Mesenchymal stem cell (in vitro differentiated cells and primary cell): Measurements from ENCODE around the gene GRID2.

Experiments used
- DNase-seq: peaks from one replicate; pipeline ENCODE4 v3.0.0-alpha.2; 2013
- H2AFZ ChIP-seq: one replicate; pipeline ENCODE4 v1.6.1; 2013; ENCODE audit warnings: low read depth, mild to moderate bottlenecking, control low read depth, inconsistent platforms, low read length, moderate library complexity
- H2AK5ac ChIP-seq: 2 replicates; pipeline ENCODE4 v1.6.1; 2013; ENCODE audit warnings: low read length, moderate library complexity, mild to moderate bottlenecking, inconsistent platforms; ENCODE audit not compliant: severe bottlenecking
- H2BK120ac ChIP-seq: one replicate; pipeline ENCODE4 v1.6.1; 2013; ENCODE audit warnings: low read depth, mild to moderate bottlenecking, inconsistent platforms, low read length, moderate library complexity
- H2BK12ac ChIP-seq, 2 experiments: one replicate each; pipeline ENCODE4 v1.6.1; 2013; ENCODE audit warnings: inconsistent platforms in 2 of 2, low read length in 2 of 2, mild to moderate bottlenecking in 2 of 2, moderate library complexity in 2 of 2, control low read depth in 1 of 2
- H2BK15ac ChIP-seq: one replicate; pipeline ENCODE4 v1.6.1; 2013; ENCODE audit warnings: mild to moderate bottlenecking, low read depth, inconsistent platforms; ENCODE audit not compliant: poor library complexity, severe bottlenecking
- H2BK5ac ChIP-seq: 2 replicates; pipeline ENCODE4 v1.6.1; 2013; ENCODE audit warnings: low read depth, mild to moderate bottlenecking, low read length, control low read depth, inconsistent platforms; ENCODE audit not compliant: poor library complexity, severe bottlenecking
- H3K14ac ChIP-seq, 2 experiments: one replicate each; pipeline ENCODE4 v1.6.1; 2013; ENCODE audit warnings: inconsistent platforms in 2 of 2, low read length in 2 of 2, control low read depth in 1 of 2, mild to moderate bottlenecking in 1 of 2, moderate library complexity in 1 of 2
- H3K18ac ChIP-seq, 2 experiments: one replicate each; pipeline ENCODE4 v1.6.1; 2013; ENCODE audit warnings: inconsistent platforms in 2 of 2, low read length in 2 of 2, control low read depth in 1 of 2, low read depth in 1 of 2, mild to moderate bottlenecking in 1 of 2
- H3K23ac ChIP-seq, 2 experiments: one replicate each; pipeline ENCODE4 v1.6.1; 2013; ENCODE audit warnings: inconsistent platforms in 2 of 2, low read length in 2 of 2, mild to moderate bottlenecking in 2 of 2, moderate library complexity in 2 of 2, control low read depth in 1 of 2
- H3K27ac ChIP-seq: 2 replicates; pipeline ENCODE4 v1.5.1; 2013; ENCODE audit warnings: mild to moderate bottlenecking, moderate library complexity, low read length, control low read depth, inconsistent platforms; ENCODE audit not compliant: poor library complexity, severe bottlenecking
- H3K27me3 ChIP-seq, 2 experiments: 2 replicates each; pipeline versions ENCODE4 v1.6.1 to v1.7.0; 2013; ENCODE audit warnings: low read length in 2 of 2, mild to moderate bottlenecking in 2 of 2, moderate library complexity in 2 of 2, control low read depth in 1 of 2, inconsistent platforms in 1 of 2; ENCODE audit not compliant: control insufficient read depth in 1 of 2, insufficient read depth in 1 of 2
- H3K36me3 ChIP-seq, 2 experiments: 2 replicates each; pipeline versions ENCODE4 v1.6.1 to v1.7.0; 2013; ENCODE audit warnings: low read length in 2 of 2, control low read depth in 1 of 2, inconsistent platforms in 1 of 2, low read depth in 1 of 2, mild to moderate bottlenecking in 1 of 2; ENCODE audit not compliant: insufficient read depth in 2 of 2, control insufficient read depth in 1 of 2
- H3K4ac ChIP-seq, 2 experiments: one replicate each; pipeline ENCODE4 v1.6.1; 2013; ENCODE audit warnings: inconsistent platforms in 2 of 2, low read length in 2 of 2, mild to moderate bottlenecking in 2 of 2, moderate library complexity in 2 of 2, control low read depth in 1 of 2, low read depth in 1 of 2
- H3K4me1 ChIP-seq: 2 replicates; pipeline ENCODE4 v1.6.1; 2013; ENCODE audit warnings: low read depth, low read length, control low read depth; ENCODE audit not compliant: control insufficient read depth, insufficient read depth
- H3K4me2 ChIP-seq: 2 replicates; pipeline ENCODE4 v1.6.1; 2013; ENCODE audit warnings: low read length, mild to moderate bottlenecking, inconsistent platforms; ENCODE audit not compliant: poor library complexity, severe bottlenecking
- H3K4me3 ChIP-seq, 2 experiments: 2 replicates each; pipeline versions ENCODE4 v1.5.1 to v1.7.0; 2013; ENCODE audit warnings: low read length in 2 of 2, mild to moderate bottlenecking in 2 of 2, control low read depth in 1 of 2, low read depth in 1 of 2; ENCODE audit not compliant: insufficient read depth in 1 of 2
- H3K79me1 ChIP-seq: replicated peaks from 2 replicates; pipeline ENCODE4 v1.6.1; 2013; ENCODE audit warnings: mild to moderate bottlenecking, control low read depth, low read length, inconsistent platforms; ENCODE audit not compliant: poor library complexity, severe bottlenecking
- H3K9ac ChIP-seq: 2 replicates; pipeline ENCODE4 v1.7.0; 2013; ENCODE audit warnings: mild to moderate bottlenecking, low read length, moderate library complexity
- H3K9me3 ChIP-seq: 2 replicates; pipeline ENCODE4 v1.7.0; 2013; ENCODE audit warnings: mild to moderate bottlenecking, low read length; ENCODE audit not compliant: control insufficient read depth
- H4K8ac ChIP-seq: one replicate; pipeline ENCODE4 v1.6.1; 2013; ENCODE audit warnings: inconsistent platforms, mild to moderate bottlenecking, low read length, moderate library complexity
- H4K91ac ChIP-seq: one replicate; pipeline ENCODE4 v1.6.1; 2013; ENCODE audit warnings: mild to moderate bottlenecking, low read length, inconsistent platforms
- WGBS: methylation state at CpG from one replicate; pipeline ENCODE4 v1.1.7; 2013; ENCODE audit warnings: mixed read lengths; 5-methylcytosine and 5-hydroxymethylcytosine counted together

The GRID2 gene

GRCh38 chr4:93710101-93710846, 1406.5 kb downstream of the GRID2 start:
- H3K4me2 ChIP-seq: no peak overlapping the region
- H3K9ac ChIP-seq: no peak overlapping the region
- no peak overlapping the region for H2AFZ ChIP-seq
- no peak overlapping the region for H3K14ac ChIP-seq
- H3K4me1 ChIP-seq: no peaks in the 10 kb centered on the region
- H3K36me3 ChIP-seq: no peaks in the 10 kb centered on the region
- no peaks in the 10 kb centered on the region for H3K9me3 ChIP-seq
- no peaks in the 10 kb centered on the region for H3K79me1 ChIP-seq
- DNase-seq: no peak
- H2BK15ac ChIP-seq: no peak overlapping the region
- H2BK12ac ChIP-seq: no peak overlapping the region
- H3K4ac ChIP-seq: no peak overlapping the region
- no peak overlapping the region for H4K8ac ChIP-seq
- H2BK120ac ChIP-seq: no peak overlapping the region
- H3K27ac ChIP-seq: no peak overlapping the region
- no peak overlapping the region for H2BK5ac ChIP-seq
- WGBS: 93% methylated on average over 6 of the region's 6 CpGs
- no peak overlapping the region for H4K91ac ChIP-seq
- H3K27me3 ChIP-seq: peaks cover 0 to 3% of the 10 kb centered on the region in 2 experiments
- no peak overlapping the region for H3K18ac ChIP-seq
- H3K4me3 ChIP-seq: no peak overlapping the region
- H3K23ac ChIP-seq: no peak overlapping the region
- H2AK5ac ChIP-seq: no peak overlapping the region

- H3K18ac ChIP-seq: no peak overlapping the region
- H3K23ac ChIP-seq: no peak overlapping the region
- H2BK120ac ChIP-seq: no peak overlapping the region
- H2BK12ac ChIP-seq: no peak overlapping the region
- no peak overlapping the region for H2AFZ ChIP-seq
- H3K4me1 ChIP-seq: no peaks in the 10 kb centered on the region
- no peak overlapping the region for H3K14ac ChIP-seq
- H3K9ac ChIP-seq: no peak overlapping the region
- no peaks in the 10 kb centered on the region for H3K36me3 ChIP-seq
- H2AK5ac ChIP-seq: no peak overlapping the region
- H2BK15ac ChIP-seq: no peak overlapping the region
- H3K9me3 ChIP-seq: no peaks in the 10 kb centered on the region
- H3K27me3 ChIP-seq: peaks cover 0 to 3% of the 10 kb centered on the region in 2 experiments
- no peak overlapping the region for H2BK5ac ChIP-seq
- H3K79me1 ChIP-seq: no peaks in the 10 kb centered on the region
- no peak overlapping the region for H3K4me3 ChIP-seq
- 77% methylated on average over 2 of the region's 2 CpGs for WGBS
- H3K4me2 ChIP-seq: no peak overlapping the region
- DNase-seq: no peak
- no peak overlapping the region for H4K8ac ChIP-seq
- H3K4ac ChIP-seq: no peak overlapping the region
- no peak overlapping the region for H4K91ac ChIP-seq
- H3K27ac ChIP-seq: no peak overlapping the region
Observed at GRCh38 chr4:93710847-93711430, 1407.2 kb downstream of the GRID2 start.

- Histone ChIP-seq H3K4me1 (no peaks in the 10 kb centered on the region), H4K91ac (no peak overlapping the region), H2AK5ac (no peak overlapping the region), H3K27ac (no peak overlapping the region), H4K8ac (no peak overlapping the region), H3K36me3 (no peaks in the 10 kb centered on the region), H2BK120ac (no peak overlapping the region), H3K14ac (no peak overlapping the region), H3K4me2 (no peak overlapping the region), H3K27me3 (no peaks in the 10 kb centered on the region), H3K4me3 (no peak overlapping the region), H3K9ac (no peak overlapping the region), H2AFZ (no peak overlapping the region), H2BK12ac (no peak overlapping the region), H3K18ac (no peak overlapping the region), H2BK15ac (no peak overlapping the region), H3K23ac (no peak overlapping the region), H2BK5ac (no peak overlapping the region), H3K79me1 (no peaks in the 10 kb centered on the region), H3K9me3 (no peaks in the 10 kb centered on the region), H3K4ac (no peak overlapping the region)
- WGBS: no CpG with 5 or more reads among the region's 1 CpG
- no peak for DNase-seq
Observed at GRCh38 chr4:93718233-93718632, 1414.5 kb downstream of the GRID2 start.

GRCh38 chr4:93719552-93719951, 1415.8 kb downstream of the GRID2 start:
- Histone ChIP-seq H3K4me2 (no peak overlapping the region), H3K36me3 (no peaks in the 10 kb centered on the region), H3K9me3 (no peaks in the 10 kb centered on the region), H2BK120ac (no peak overlapping the region), H2AK5ac (no peak overlapping the region), H3K79me1 (no peaks in the 10 kb centered on the region), H3K4ac (no peak overlapping the region), H3K4me3 (no peak overlapping the region), H3K27ac (no peak overlapping the region), H4K8ac (no peak overlapping the region), H3K23ac (no peak overlapping the region), H3K14ac (no peak overlapping the region), H2BK5ac (no peak overlapping the region), H3K9ac (no peak overlapping the region), H2BK15ac (no peak overlapping the region), H2AFZ (no peak overlapping the region), H3K18ac (no peak overlapping the region), H3K4me1 (no peaks in the 10 kb centered on the region), H2BK12ac (no peak overlapping the region), H4K91ac (no peak overlapping the region), H3K27me3 (no peaks in the 10 kb centered on the region)
- no peak for DNase-seq
